Spleen (tissue), 7 donors: ENCODE results near the gene CHL1.

Experiments
- POLR2A ChIP-seq, 3 donors: fragments of 450-650 bp; IDR thresholded peaks; one replicate each; pipeline ENCODE4 v1.5.1; 2017; ENCODE audit warnings: antibody characterized with exemption in 3 of 3, mild to moderate bottlenecking in 1 of 3
- POLR2AphosphoS5 ChIP-seq, 3 donors: sonication (generic); formaldehyde crosslinking; IDR thresholded peaks; one replicate each; pipeline ENCODE4 v1.5.1; 2017; ENCODE audit warnings: antibody characterized with exemption in 3 of 3
- TF ChIP-seq, protein P1 (sequence below), 11 experiments: fragments of 200-600 bp in 7 of 11; fragments of 450-650 bp in 4 of 11; sonication (generic) in 4 of 11; IDR thresholded peaks in 8 of 11; conservative IDR thresholded peaks in 3 of 11; 1 replicate in 7 of 11; 2 replicates in 4 of 11; pipeline versions ENCODE4 v1.4.0 to v1.8.0; 2016 to 2021; ENCODE audit warnings: antibody characterized with exemption in 11 of 11, inconsistent platforms in 4 of 11, mild to moderate bottlenecking in 1 of 11
- donor health status: DM: no; HTN: no; CAD: no; lungs with moderate emphysema.
- donor health status: DM: no; HTN: no; CAD: no.
- donor health status: DM: no; HTN: no; CAD: no.

DNA sequence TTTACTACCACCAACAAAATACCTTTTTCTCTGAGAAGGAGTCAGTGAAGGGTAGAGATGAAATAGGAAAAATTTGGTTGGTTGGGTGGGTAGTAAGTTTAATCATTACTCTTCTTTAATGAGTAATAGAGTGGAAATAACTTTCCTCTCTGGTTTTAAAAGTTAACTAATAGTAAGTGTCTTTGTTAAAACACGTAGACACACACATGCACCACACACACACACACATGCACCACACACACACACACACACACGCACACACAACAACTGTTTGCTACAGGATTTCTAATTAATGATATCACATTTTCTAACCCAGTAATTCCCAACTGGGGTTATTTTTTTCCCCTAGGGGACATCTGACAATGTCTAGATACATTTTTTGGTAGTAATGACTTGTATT, 84.1 kb downstream of the CHL1 start:
- no peak for TF ChIP-seq POLR2AphosphoS5 (IDR thresholded peaks at IDR 0.05)
- TF ChIP-seq, protein P1, sequence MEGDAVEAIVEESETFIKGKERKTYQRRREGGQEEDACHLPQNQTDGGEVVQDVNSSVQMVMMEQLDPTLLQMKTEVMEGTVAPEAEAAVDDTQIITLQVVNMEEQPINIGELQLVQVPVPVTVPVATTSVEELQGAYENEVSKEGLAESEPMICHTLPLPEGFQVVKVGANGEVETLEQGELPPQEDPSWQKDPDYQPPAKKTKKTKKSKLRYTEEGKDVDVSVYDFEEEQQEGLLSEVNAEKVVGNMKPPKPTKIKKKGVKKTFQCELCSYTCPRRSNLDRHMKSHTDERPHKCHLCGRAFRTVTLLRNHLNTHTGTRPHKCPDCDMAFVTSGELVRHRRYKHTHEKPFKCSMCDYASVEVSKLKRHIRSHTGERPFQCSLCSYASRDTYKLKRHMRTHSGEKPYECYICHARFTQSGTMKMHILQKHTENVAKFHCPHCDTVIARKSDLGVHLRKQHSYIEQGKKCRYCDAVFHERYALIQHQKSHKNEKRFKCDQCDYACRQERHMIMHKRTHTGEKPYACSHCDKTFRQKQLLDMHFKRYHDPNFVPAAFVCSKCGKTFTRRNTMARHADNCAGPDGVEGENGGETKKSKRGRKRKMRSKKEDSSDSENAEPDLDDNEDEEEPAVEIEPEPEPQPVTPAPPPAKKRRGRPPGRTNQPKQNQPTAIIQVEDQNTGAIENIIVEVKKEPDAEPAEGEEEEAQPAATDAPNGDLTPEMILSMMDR (IDR thresholded peaks at IDR 0.05 in 8 of 11, conservative IDR thresholded peaks at IDR 0.05 in 3 of 11) = no peak
- TF ChIP-seq POLR2A (IDR thresholded peaks at IDR 0.05) = no peak
